ENCODE measurements around the gene DNAJC22. TPM values are rescaled to one million over a fixed set of nuclear protein-coding genes. Genes with fewer than 3 reads are reported as not detected.
A peak's percentile ranks its signal among the peaks of the same experiment; 100 is the strongest.

The DNAJC22 gene
- polyA plus RNA-seq, 1 donor from 2014 or later: 0.54 TPM

GRCh38 chr12:49367381-49368239 is 20.9 kb downstream of the DNAJC22 start, which contains the start of gene SPATS2:
SPATS2 (plus strand) TSS chr12:49367462; CDS start chr12:49461013, 93,551 bp downstream.
- no peaks in the 10 kb centered on the region for H4K20me1 ChIP-seq (ENCODE audit: insufficient read depth)
- H3K27ac ChIP-seq (ENCODE audit: low read length): peak within 1 kb of the TSS; percentile 93
- peak within 1 kb of the TSS; percentile 80 for H2AFZ ChIP-seq (ENCODE audit: low read depth, low read length)
- H3K79me2 ChIP-seq (replicated peaks; ENCODE audit: insufficient read depth, low read length): peaks cover 45% of the 10 kb centered on the region
- no peaks in the 10 kb centered on the region for H3K9me2 ChIP-seq (ENCODE audit: insufficient read depth, low read length)
- H3F3A ChIP-seq (ENCODE audit: insufficient read depth, low read length, poor library complexity, severe bottlenecking): no peaks in the 10 kb centered on the region
- peak within 1 kb of the TSS; percentile 94 for H3K4me3 ChIP-seq (ENCODE audit: low read length)
- no peaks in the 10 kb centered on the region for H3K9me3 ChIP-seq (ENCODE audit: low read length)
- TF ChIP-seq, protein P1, sequence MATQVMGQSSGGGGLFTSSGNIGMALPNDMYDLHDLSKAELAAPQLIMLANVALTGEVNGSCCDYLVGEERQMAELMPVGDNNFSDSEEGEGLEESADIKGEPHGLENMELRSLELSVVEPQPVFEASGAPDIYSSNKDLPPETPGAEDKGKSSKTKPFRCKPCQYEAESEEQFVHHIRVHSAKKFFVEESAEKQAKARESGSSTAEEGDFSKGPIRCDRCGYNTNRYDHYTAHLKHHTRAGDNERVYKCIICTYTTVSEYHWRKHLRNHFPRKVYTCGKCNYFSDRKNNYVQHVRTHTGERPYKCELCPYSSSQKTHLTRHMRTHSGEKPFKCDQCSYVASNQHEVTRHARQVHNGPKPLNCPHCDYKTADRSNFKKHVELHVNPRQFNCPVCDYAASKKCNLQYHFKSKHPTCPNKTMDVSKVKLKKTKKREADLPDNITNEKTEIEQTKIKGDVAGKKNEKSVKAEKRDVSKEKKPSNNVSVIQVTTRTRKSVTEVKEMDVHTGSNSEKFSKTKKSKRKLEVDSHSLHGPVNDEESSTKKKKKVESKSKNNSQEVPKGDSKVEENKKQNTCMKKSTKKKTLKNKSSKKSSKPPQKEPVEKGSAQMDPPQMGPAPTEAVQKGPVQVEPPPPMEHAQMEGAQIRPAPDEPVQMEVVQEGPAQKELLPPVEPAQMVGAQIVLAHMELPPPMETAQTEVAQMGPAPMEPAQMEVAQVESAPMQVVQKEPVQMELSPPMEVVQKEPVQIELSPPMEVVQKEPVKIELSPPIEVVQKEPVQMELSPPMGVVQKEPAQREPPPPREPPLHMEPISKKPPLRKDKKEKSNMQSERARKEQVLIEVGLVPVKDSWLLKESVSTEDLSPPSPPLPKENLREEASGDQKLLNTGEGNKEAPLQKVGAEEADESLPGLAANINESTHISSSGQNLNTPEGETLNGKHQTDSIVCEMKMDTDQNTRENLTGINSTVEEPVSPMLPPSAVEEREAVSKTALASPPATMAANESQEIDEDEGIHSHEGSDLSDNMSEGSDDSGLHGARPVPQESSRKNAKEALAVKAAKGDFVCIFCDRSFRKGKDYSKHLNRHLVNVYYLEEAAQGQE (IDR thresholded peaks at IDR 0.05; ENCODE audit: borderline replicate concordance): peak; percentile 7
- no peak for TF ChIP-seq RAD21 (conservative IDR thresholded peaks at IDR 0.05)
- H3K27me3 ChIP-seq (ENCODE audit: insufficient read depth, low read depth, low read length): no peaks in the 10 kb centered on the region
- H3K4me2 ChIP-seq (ENCODE audit: low read length): peak within 1 kb of the TSS; percentile 87
- H3K36me3 ChIP-seq (ENCODE audit: insufficient read depth, low read length): no peaks in the 10 kb centered on the region
- peak within 1 kb of the TSS; percentile 94 for H3K9ac ChIP-seq (ENCODE audit: low read length)

DNA sequence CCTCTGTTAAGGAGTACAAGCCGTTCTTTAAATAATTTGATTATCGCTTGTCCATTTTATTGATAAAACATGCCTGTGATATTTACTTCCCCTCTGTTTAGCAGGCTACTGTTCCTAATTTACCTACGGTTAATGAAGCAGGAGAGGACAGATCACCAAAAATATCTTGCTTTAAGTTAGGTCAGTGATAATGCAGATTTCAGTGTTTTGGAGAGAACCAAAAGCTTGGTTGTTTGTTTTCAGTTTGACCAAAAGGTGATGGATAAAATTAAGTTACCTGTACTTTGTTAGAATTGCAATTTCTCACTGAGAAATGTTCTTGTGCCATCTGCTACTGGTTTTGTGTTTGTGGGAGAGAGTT is 21.5 kb downstream of the DNAJC22 start:
- Histone ChIP-seq H3K27me3 (ENCODE audit: insufficient read depth, low read depth, low read length) (no peaks in the 10 kb centered on the region), H3K9me2 (ENCODE audit: insufficient read depth, low read length) (no peaks in the 10 kb centered on the region), H3K36me3 (ENCODE audit: insufficient read depth, low read length) (no peaks in the 10 kb centered on the region), H3K9me3 (ENCODE audit: low read length) (no peaks in the 10 kb centered on the region), H3K4me2 (ENCODE audit: low read length) (peak overlapping the region; percentile 87), H3K27ac (ENCODE audit: low read length) (peak overlapping the region; percentile 93), H3K79me2 (replicated peaks; ENCODE audit: insufficient read depth, low read length) (peaks cover 48% of the 10 kb centered on the region), H3K4me3 (ENCODE audit: low read length) (peak overlapping the region; percentile 94), H3K9ac (ENCODE audit: low read length) (peak overlapping the region; percentile 94), H4K20me1 (ENCODE audit: insufficient read depth) (no peaks in the 10 kb centered on the region), H3F3A (ENCODE audit: insufficient read depth, low read length, poor library complexity, severe bottlenecking) (no peaks in the 10 kb centered on the region), H2AFZ (ENCODE audit: low read depth, low read length) (no peak overlapping the region)
- TF ChIP-seq TAF1 (IDR thresholded peaks at IDR 0.05; ENCODE audit: low read depth) (no peak), EZH2 (IDR thresholded peaks at IDR 0.05; ENCODE audit: borderline replicate concordance, insufficient read depth, low read length, poor library complexity, severe bottlenecking) (no peak), RAD21 (conservative IDR thresholded peaks at IDR 0.05) (no peak), EP300 (conservative IDR thresholded peaks at IDR 0.05; ENCODE audit: poor library complexity, severe bottlenecking) (no peak), MXI1 (conservative IDR thresholded peaks at IDR 0.05; ENCODE audit: poor library complexity, severe bottlenecking) (no peak), SMC3 (conservative IDR thresholded peaks at IDR 0.05; ENCODE audit: poor library complexity) (no peak), POLR2AphosphoS5 (IDR thresholded peaks at IDR 0.05) (no peak)
- TF ChIP-seq, protein P1 (IDR thresholded peaks at IDR 0.05; ENCODE audit: borderline replicate concordance): no peak
- TF ChIP-seq, protein P2, sequence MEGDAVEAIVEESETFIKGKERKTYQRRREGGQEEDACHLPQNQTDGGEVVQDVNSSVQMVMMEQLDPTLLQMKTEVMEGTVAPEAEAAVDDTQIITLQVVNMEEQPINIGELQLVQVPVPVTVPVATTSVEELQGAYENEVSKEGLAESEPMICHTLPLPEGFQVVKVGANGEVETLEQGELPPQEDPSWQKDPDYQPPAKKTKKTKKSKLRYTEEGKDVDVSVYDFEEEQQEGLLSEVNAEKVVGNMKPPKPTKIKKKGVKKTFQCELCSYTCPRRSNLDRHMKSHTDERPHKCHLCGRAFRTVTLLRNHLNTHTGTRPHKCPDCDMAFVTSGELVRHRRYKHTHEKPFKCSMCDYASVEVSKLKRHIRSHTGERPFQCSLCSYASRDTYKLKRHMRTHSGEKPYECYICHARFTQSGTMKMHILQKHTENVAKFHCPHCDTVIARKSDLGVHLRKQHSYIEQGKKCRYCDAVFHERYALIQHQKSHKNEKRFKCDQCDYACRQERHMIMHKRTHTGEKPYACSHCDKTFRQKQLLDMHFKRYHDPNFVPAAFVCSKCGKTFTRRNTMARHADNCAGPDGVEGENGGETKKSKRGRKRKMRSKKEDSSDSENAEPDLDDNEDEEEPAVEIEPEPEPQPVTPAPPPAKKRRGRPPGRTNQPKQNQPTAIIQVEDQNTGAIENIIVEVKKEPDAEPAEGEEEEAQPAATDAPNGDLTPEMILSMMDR (IDR thresholded peaks at IDR 0.05; ENCODE audit: poor library complexity, severe bottlenecking): no peak
